Caco-2 (cell line): ENCODE measurements around the gene WWOX. TPM values are rescaled to one million over a fixed set of nuclear protein-coding genes. Genes with fewer than 3 reads are reported as not detected.

ENCODE experiments used
- BruUV-seq: library from RNA; stranded (reverse); fragments of 400-500 nt; replicated peaks from 2 replicates; lab custom pipeline; 2021; lab: Mats Ljungman, UMichigan
- CTCF ChIA-PET: fragments of 300-600 bp; sonication (Branson Sonifier 250); formaldehyde crosslinking; loops from one replicate; lab custom pipeline; 2022; ENCODE audit warnings: antibody characterized with exemption; lab: Charles Lee
- POLR2A ChIA-PET: fragments of 300-600 bp; sonication (Branson Sonifier 250); formaldehyde crosslinking; loops from one replicate; lab custom pipeline; 2022; ENCODE audit warnings: antibody characterized with exemption; lab: Charles Lee
- DNase-seq, 2 experiments: peaks; one replicate each; pipeline versions ENCODE4 v3.0.0 to v3.0.0-alpha.2; 2020 to 2022
- H3K27me3 ChIP-seq: replicated peaks from 2 replicates; pipeline ENCODE4 v1.6.0; 2011; ENCODE audit warnings: low read length; ENCODE audit not compliant: control insufficient read depth, insufficient read depth
- H3K36me3 ChIP-seq: 2 replicates; pipeline ENCODE4 v1.5.1; 2011; ENCODE audit warnings: low read length; ENCODE audit not compliant: control insufficient read depth, insufficient read depth
- H3K4me1 ChIP-seq: fragments of 250-450 bp; sonication (Bioruptor Pico); 2 replicates; pipeline ENCODE4 v1.5.1; 2020; ENCODE audit warnings: mild to moderate bottlenecking
- H3K4me3 ChIP-seq: 2 replicates; pipeline ENCODE4 v1.5.1; 2011; ENCODE audit warnings: low read depth, mild to moderate bottlenecking, control low read depth, low read length
- H3K9me3 ChIP-seq: fragments of 250-450 bp; sonication (Bioruptor Pico); 2 replicates; pipeline ENCODE4 v1.5.1; 2020; ENCODE audit warnings: mild to moderate bottlenecking, moderate library complexity
- H3K27ac Mint-ChIP-seq: one replicate; pipeline ENCODE4 v1.8.0; 2022; ENCODE audit warnings: mixed read lengths; ENCODE audit not compliant: unreplicated experiment
- H3K27me3 Mint-ChIP-seq: one replicate; pipeline ENCODE4 v1.8.0; 2022; ENCODE audit warnings: mixed read lengths; ENCODE audit not compliant: insufficient read depth, unreplicated experiment
- H3K36me3 Mint-ChIP-seq: one replicate; pipeline ENCODE4 v1.8.0; 2022; ENCODE audit warnings: mild to moderate bottlenecking, mixed read lengths; ENCODE audit not compliant: insufficient read depth, unreplicated experiment
- H3K4me1 Mint-ChIP-seq: one replicate; pipeline ENCODE4 v1.8.0; 2022; ENCODE audit warnings: low read depth, mixed read lengths; ENCODE audit not compliant: unreplicated experiment
- H3K4me3 Mint-ChIP-seq: one replicate; pipeline ENCODE4 v1.8.0; 2022; ENCODE audit warnings: mild to moderate bottlenecking, moderate library complexity, mixed read lengths; ENCODE audit not compliant: unreplicated experiment
- H3K9me3 Mint-ChIP-seq: one replicate; pipeline ENCODE4 v1.8.0; 2022; ENCODE audit warnings: mixed read lengths; ENCODE audit not compliant: unreplicated experiment
- CTCF ChIP-seq, 2 experiments: fragments of 200-600 bp in 1 of 2; IDR thresholded peaks; 1 replicate in 1 of 2; 2 replicates in 1 of 2; pipeline versions ENCODE4 v1.5.1 to v1.8.0; 2011 to 2022; ENCODE audit warnings: antibody characterized with exemption in 1 of 2, control low read depth in 1 of 2, inconsistent platforms in 1 of 2, low read depth in 1 of 2, low read length in 1 of 2, mild to moderate bottlenecking in 1 of 2, moderate library complexity in 1 of 2; ENCODE audit not compliant: insufficient read depth in 1 of 2, severe bottlenecking in 1 of 2, unreplicated experiment in 1 of 2
- intact Hi-C: fragments of 100-400 bp; cut with micrococcal nuclease; formaldehyde crosslinking; loops from one replicate; pipeline ENCODE4 v1.10.0; 2022; ENCODE audit not compliant: unreplicated experiment
- total RNA-seq: library from RNA; stranded (reverse); gene quantifications from 2 replicates; pipeline ENCODE4 v1.2.3, GENCODE V29; 2022

The WWOX gene
- total RNA-seq, 1 experiment from 2014 or later = 45.0 TPM

GRCh38 chr16:78091419-78091818 is 8.0 kb upstream of the WWOX start:
- no peak for TF ChIP-seq CTCF (IDR thresholded peaks at IDR 0.05; ENCODE audit: insufficient read depth in 1 of 2, low read depth in 1 of 2, low read length in 1 of 2, severe bottlenecking in 1 of 2, unreplicated experiment in 1 of 2)
- Mint-ChIP-seq H3K4me3 (no peak overlapping the region), H3K36me3 (no peaks in the 10 kb centered on the region), H3K27ac (no peak overlapping the region), H3K27me3 (peaks cover 2% of the 10 kb centered on the region), H3K9me3 (peaks cover 14% of the 10 kb centered on the region), H3K4me1 (no peaks in the 10 kb centered on the region)
- no peaks in the 10 kb centered on the region for H3K36me3 ChIP-seq
- H3K9me3 ChIP-seq = peaks cover 3% of the 10 kb centered on the region
- ChIA-PET POLR2A (no interaction called here), CTCF (interaction anchor here (1.0 kb wide), 1 partner anchor 15 kb away, joined by 3 read pairs; no protein-coding TSS in a partner anchor)
- no peak overlapping the region for H3K4me3 ChIP-seq
- intact Hi-C loops = no loop called here
- no peaks in the 10 kb centered on the region for H3K4me1 ChIP-seq
- no peak for DNase-seq
- no peaks in the 10 kb centered on the region for H3K27me3 ChIP-seq
- BruUV-seq = no TSS peak

- DNase-seq = no peak
- no peaks in the 10 kb centered on the region for H3K4me1 ChIP-seq
- H3K4me1 Mint-ChIP-seq = no peaks in the 10 kb centered on the region
- CTCF ChIA-PET = interaction anchor here (0.6 to 2.5 kb wide), 7 partner anchors 10 to 370 kb away, joined by 3 to 12 read pairs (median 4); partner anchors contain the start of gene NUDT7
- H3K4me3 ChIP-seq = no peak overlapping the region
- intact Hi-C loops = no loop called here
- TF ChIP-seq CTCF (IDR thresholded peaks at IDR 0.05; ENCODE audit: insufficient read depth in 1 of 2, low read depth in 1 of 2, low read length in 1 of 2, severe bottlenecking in 1 of 2, unreplicated experiment in 1 of 2) = no peak
- no peaks in the 10 kb centered on the region for H3K36me3 ChIP-seq
- H3K27me3 ChIP-seq = no peaks in the 10 kb centered on the region
- H3K4me3 Mint-ChIP-seq = no peak overlapping the region
- no TSS peak for BruUV-seq
- peaks cover 3% of the 10 kb centered on the region for H3K9me3 ChIP-seq
- H3K27me3 Mint-ChIP-seq = peaks cover 2% of the 10 kb centered on the region
- no peaks in the 10 kb centered on the region for H3K36me3 Mint-ChIP-seq
- peaks cover 14% of the 10 kb centered on the region for H3K9me3 Mint-ChIP-seq
- POLR2A ChIA-PET = no interaction called here
- H3K27ac Mint-ChIP-seq = no peak overlapping the region
Observed at GRCh38 chr16:78092758-78093157, 6.7 kb upstream of the WWOX start.

- H3K27me3 Mint-ChIP-seq = peaks cover 2% of the 10 kb centered on the region
- BruUV-seq = no TSS peak
- peaks cover 7% of the 10 kb centered on the region for H3K4me1 Mint-ChIP-seq
- ChIA-PET CTCF (interaction anchor here (0.9 to 2.5 kb wide), 6 partner anchors 34 to 516 kb away, joined by 3 to 13 read pairs (median 6); no protein-coding TSS in a partner anchor), POLR2A (no interaction called here)
- H3K27ac Mint-ChIP-seq = no peak overlapping the region
- peak in 1 of 2 experiments; percentile 45 for TF ChIP-seq CTCF (IDR thresholded peaks at IDR 0.05; ENCODE audit: insufficient read depth in 1 of 2, low read depth in 1 of 2, low read length in 1 of 2, severe bottlenecking in 1 of 2, unreplicated experiment in 1 of 2)
- Histone ChIP-seq H3K9me3 (peaks cover 3% of the 10 kb centered on the region), H3K4me1 (no peaks in the 10 kb centered on the region), H3K36me3 (no peaks in the 10 kb centered on the region), H3K4me3 (no peak overlapping the region), H3K27me3 (no peaks in the 10 kb centered on the region)
- H3K4me3 Mint-ChIP-seq = no peak overlapping the region
- peak in 1 of 2 experiments; percentile 34 for DNase-seq
- peaks cover 5% of the 10 kb centered on the region for H3K36me3 Mint-ChIP-seq
- peaks cover 14% of the 10 kb centered on the region for H3K9me3 Mint-ChIP-seq
- intact Hi-C loops = loop anchor here (1.0 kb wide), 4 partner anchors 34 to 419 kb away; no protein-coding TSS in a partner anchor
Observed at GRCh38 chr16:78094166-78094565, 5.3 kb upstream of the WWOX start.
